Keratinocyte (primary cell): ENCODE data around the gene RAD21L1. TPM values are rescaled to one million over a fixed set of nuclear protein-coding genes. Genes with fewer than 3 reads are reported as not detected.

Experiments used
- DNase-seq: peaks from one replicate; pipeline ENCODE4 v3.0.0-alpha.2; 2011; ENCODE audit warnings: low read depth, missing footprints, low spot score
- FAIRE-seq: peaks from 2 replicates; lab custom pipeline; 2011; peaks lifted over from hg19 to GRCh38; lab: Jason Lieb, UNC
- H2AFZ ChIP-seq: 2 replicates; pipeline ENCODE4 v1.6.0; 2012; ENCODE audit warnings: low read length, control low read depth, inconsistent platforms; ENCODE audit not compliant: control insufficient read depth
- H3K27ac ChIP-seq: 2 replicates; pipeline ENCODE4 v1.5.1; 2011; ENCODE audit warnings: low read length; ENCODE audit not compliant: control insufficient read depth, insufficient read depth
- H3K27me3 ChIP-seq: 3 replicates; pipeline ENCODE4 v1.6.0; 2011; ENCODE audit warnings: low read length; ENCODE audit not compliant: control insufficient read depth, insufficient read depth; ENCODE audit errors: extremely low read depth
- H3K36me3 ChIP-seq, 2 experiments: 2 replicates in 1 of 2; 3 replicates in 1 of 2; pipeline ENCODE4 v1.5.1; 2011; ENCODE audit warnings: low read length in 2 of 2, mild to moderate bottlenecking in 1 of 2; ENCODE audit not compliant: control insufficient read depth in 2 of 2, insufficient read depth in 2 of 2; ENCODE audit errors: extremely low read depth in 1 of 2
- H3K4me1 ChIP-seq: 3 replicates; pipeline ENCODE4 v1.5.1; 2011; ENCODE audit warnings: low read length; ENCODE audit not compliant: control insufficient read depth, insufficient read depth; ENCODE audit errors: extremely low read depth
- H3K4me2 ChIP-seq: 3 replicates; pipeline ENCODE4 v1.6.0; 2011; ENCODE audit warnings: low read depth, low read length; ENCODE audit not compliant: control insufficient read depth, insufficient read depth; ENCODE audit errors: extremely low read depth
- H3K4me3 ChIP-seq, 3 experiments: fragments of 200-600 bp in 1 of 3; sonication (generic) in 1 of 3; 2 replicates in 2 of 3; 3 replicates in 1 of 3; pipeline ENCODE4 v1.5.1; 2011 to 2016; ENCODE audit warnings: low read length in 3 of 3, mild to moderate bottlenecking in 3 of 3, control low read depth in 2 of 3, inconsistent platforms in 1 of 3, low read depth in 1 of 3, mixed read lengths in 1 of 3, mixed run types in 1 of 3, moderate library complexity in 1 of 3; ENCODE audit not compliant: control insufficient read depth in 2 of 3, insufficient read depth in 2 of 3; ENCODE audit errors: extremely low read depth in 1 of 3
- H3K79me2 ChIP-seq: 2 replicates; pipeline ENCODE4 v1.6.0; 2012; ENCODE audit warnings: low read length; ENCODE audit not compliant: control insufficient read depth, insufficient read depth
- H3K9ac ChIP-seq: 3 replicates; pipeline ENCODE4 v1.6.0; 2011; ENCODE audit warnings: low read length; ENCODE audit not compliant: control insufficient read depth, insufficient read depth; ENCODE audit errors: extremely low read depth
- H3K9me1 ChIP-seq: 3 replicates; pipeline ENCODE4 v1.6.0; 2011; ENCODE audit warnings: low read length; ENCODE audit not compliant: control insufficient read depth, insufficient read depth; ENCODE audit errors: extremely low read depth
- H3K9me3 ChIP-seq: 2 replicates; pipeline ENCODE4 v1.5.1; 2012; ENCODE audit warnings: low read depth, low read length; ENCODE audit not compliant: control insufficient read depth
- H4K20me1 ChIP-seq: 3 replicates; pipeline ENCODE4 v1.6.0; 2011; ENCODE audit warnings: low read length; ENCODE audit not compliant: control insufficient read depth, insufficient read depth; ENCODE audit errors: extremely low read depth
- CTCF ChIP-seq, 3 experiments: IDR thresholded peaks in 1 of 3; conservative IDR thresholded peaks in 1 of 3; optimal IDR thresholded peaks in 1 of 3; 2 replicates in 2 of 3; 3 replicates in 1 of 3; pipeline versions ENCODE3 to v1.5.1; 2011; ENCODE audit warnings: low read length in 3 of 3, mild to moderate bottlenecking in 3 of 3, moderate library complexity in 2 of 3, control low read depth in 1 of 3, inconsistent platforms in 1 of 3; ENCODE audit not compliant: insufficient read depth in 2 of 3; ENCODE audit errors: extremely low read depth in 1 of 3
- EZH2 ChIP-seq: IDR thresholded peaks from one replicate; pipeline ENCODE4 v1.6.1; 2012; ENCODE audit warnings: inconsistent platforms, mild to moderate bottlenecking, low read length, moderate library complexity
- dilution Hi-C: fragments of 300-500 bp; cut with MboI; formaldehyde crosslinking; loops from one replicate; pipeline ENCODE4 v1.7.0; 2020; ENCODE audit warnings: low sequenced_read_pairs; ENCODE audit not compliant: extremely low pct_ligation_motif_present
- polyA plus RNA-seq, 5 experiments: library from polyadenylated mRNA; depleted of rRNA in 3 of 5; stranded (reverse) in 3 of 5; stranded (forward) in 1 of 5; unstranded in 1 of 5; fragments of >200 nt; gene quantifications; 1 replicate in 1 of 5; 2 replicates in 3 of 5; 3 replicates in 1 of 5; pipeline versions ENCODE4 v1.2.1 to v1.2.3, GENCODE V29; 2011 to 2012; ENCODE audit warnings: missing spikeins in 2 of 5, low read depth in 1 of 5, low replicate concordance in 1 of 5

Gene RAD21L1
- polyA plus RNA-seq, 1 donor (not counting 4 experiments of a cell fraction or from before 2014, with no cell fraction given) = not detected

DNA sequence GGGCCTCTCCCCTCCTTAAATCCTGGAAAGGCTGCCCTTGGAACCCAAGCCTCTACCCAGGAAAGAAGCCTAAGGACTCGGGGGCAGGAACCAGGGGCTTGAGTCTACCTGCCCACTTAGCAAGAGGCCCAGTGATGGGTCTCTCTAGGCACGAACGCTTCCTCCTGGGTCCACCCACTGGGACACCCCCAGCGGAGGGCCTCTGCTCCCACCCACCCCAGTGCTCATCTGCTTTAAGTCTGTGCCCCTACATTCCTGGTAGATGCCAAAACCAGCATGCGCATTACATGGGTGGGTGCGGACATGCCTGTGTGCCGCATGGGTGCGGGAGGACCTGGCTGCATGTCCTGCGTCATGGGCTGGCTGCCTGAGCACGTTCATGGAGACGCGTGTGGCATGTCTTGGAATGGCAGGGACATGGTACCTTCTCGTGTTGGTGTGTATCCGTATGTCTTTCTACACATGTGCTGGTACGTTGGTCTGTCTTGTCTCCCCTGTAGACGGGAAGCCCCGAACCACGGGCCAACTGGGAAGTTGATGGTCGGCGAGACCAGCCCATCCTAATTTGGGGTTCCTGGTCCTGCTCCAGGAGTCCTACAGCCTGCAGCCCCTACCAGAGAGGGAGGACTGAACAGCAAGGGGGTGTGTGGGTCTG is 69.6 kb downstream of the RAD21L1 start:
- H2AFZ ChIP-seq = no peak overlapping the region
- no peaks in the 10 kb centered on the region for H3K4me1 ChIP-seq
- H3K4me2 ChIP-seq = no peak overlapping the region
- H3K79me2 ChIP-seq = no peaks in the 10 kb centered on the region
- H3K9me3 ChIP-seq = no peaks in the 10 kb centered on the region
- dilution Hi-C loops = no loop called here
- H3K27me3 ChIP-seq = no peaks in the 10 kb centered on the region
- DNase-seq = no peak
- H3K4me3 ChIP-seq = no peak overlapping the region
- H3K9me1 ChIP-seq = no peaks in the 10 kb centered on the region
- TF ChIP-seq EZH2 (no peak), CTCF (optimal IDR thresholded peaks at IDR 0.05 in 1 of 3, IDR thresholded peaks at IDR 0.05 in 1 of 3, conservative IDR thresholded peaks at IDR 0.05 in 1 of 3; ENCODE audit: extremely low read depth in 1 of 3, insufficient read depth in 2 of 3, low read length in 3 of 3) (no peak)
- no peak overlapping the region for H3K27ac ChIP-seq
- FAIRE-seq = no peak
- H3K36me3 ChIP-seq = peaks cover 0 to 6% of the 10 kb centered on the region in 2 experiments
- no peak overlapping the region for H3K9ac ChIP-seq
- no peaks in the 10 kb centered on the region for H4K20me1 ChIP-seq

- no peak for TF ChIP-seq EZH2
- no peak for TF ChIP-seq CTCF (optimal IDR thresholded peaks at IDR 0.05 in 1 of 3, IDR thresholded peaks at IDR 0.05 in 1 of 3, conservative IDR thresholded peaks at IDR 0.05 in 1 of 3; ENCODE audit: extremely low read depth in 1 of 3, insufficient read depth in 2 of 3, low read length in 3 of 3)
- H3K9me1 ChIP-seq = no peaks in the 10 kb centered on the region
- no peak overlapping the region for H3K4me3 ChIP-seq
- dilution Hi-C loops = no loop called here
- FAIRE-seq = no peak
- H3K4me1 ChIP-seq = peaks cover 7% of the 10 kb centered on the region
- no peak overlapping the region for H3K4me2 ChIP-seq
- H2AFZ ChIP-seq = no peak overlapping the region
- peaks cover 0 to 6% of the 10 kb centered on the region in 2 experiments for H3K36me3 ChIP-seq
- H3K27ac ChIP-seq = no peak overlapping the region
- no peak overlapping the region for H3K9ac ChIP-seq
- H4K20me1 ChIP-seq = no peaks in the 10 kb centered on the region
- DNase-seq = no peak
- no peaks in the 10 kb centered on the region for H3K9me3 ChIP-seq
- no peaks in the 10 kb centered on the region for H3K27me3 ChIP-seq
- no peaks in the 10 kb centered on the region for H3K79me2 ChIP-seq
Observed at GRCh38 chr20:1296117-1296610, 70.3 kb downstream of the RAD21L1 start.
